Activated CD4-positive, alpha-beta memory T cell treated with anti-CD3 and anti-CD28 coated beads for 36 hours (primary cell): ENCODE measurements around the gene PGP. TPM values are rescaled to one million over a fixed set of nuclear protein-coding genes. Genes with fewer than 3 reads are reported as not detected.
"Not testable (repeated sequence)": the region's sequence is repeated elsewhere in the genome, so short reads cannot be mapped to it uniquely, and the experiment has no call there.

Source experiments
- CTCF ChIA-PET: fragments of 350-600 bp; sonication (Branson Sonifier 250); formaldehyde crosslinking; loops from one replicate; lab custom pipeline; 2021; ENCODE audit warnings: antibody characterized with exemption, inconsistent platforms; lab: Charles Lee
- POLR2A ChIA-PET: fragments of 350-600 bp; sonication (Branson Sonifier 250); formaldehyde crosslinking; loops from one replicate; lab custom pipeline; 2021; ENCODE audit warnings: antibody characterized with exemption; lab: Charles Lee
- DNase-seq: peaks from one replicate; pipeline ENCODE4 v3.0.0-alpha.2; 2020
- H3K27ac Mint-ChIP-seq: one replicate; pipeline ENCODE4 v1.8.0; 2021; ENCODE audit warnings: mixed read lengths
- H3K27me3 Mint-ChIP-seq: one replicate; pipeline ENCODE4 v1.8.0; 2021; ENCODE audit warnings: mixed read lengths
- H3K36me3 Mint-ChIP-seq: one replicate; pipeline ENCODE4 v1.8.0; 2021; ENCODE audit warnings: mixed read lengths
- H3K4me1 Mint-ChIP-seq: one replicate; pipeline ENCODE4 v1.8.0; 2021; ENCODE audit warnings: low read depth, mixed read lengths
- H3K4me3 Mint-ChIP-seq: one replicate; pipeline ENCODE4 v1.8.0; 2021; ENCODE audit warnings: mild to moderate bottlenecking, mixed read lengths
- H3K9me3 Mint-ChIP-seq: one replicate; pipeline ENCODE4 v1.8.0; 2021; ENCODE audit warnings: mixed read lengths
- intact Hi-C: fragments of 100-400 bp; cut with micrococcal nuclease; formaldehyde crosslinking; loops from one replicate; pipeline ENCODE4 v1.15.1; 2023
- total RNA-seq, 2 experiments: library from RNA; stranded (reverse); gene quantifications; one replicate each; pipeline ENCODE4 v1.2.3, GENCODE V29; 2021

The PGP gene
- total RNA-seq, 2 experiments from 2014 or later: 19.3 to 19.5 TPM

GRCh38 chr16:2246301-2246885, 31.8 kb upstream of the PGP start:
- Mint-ChIP-seq H3K36me3 (peaks cover 3% of the 10 kb centered on the region), H3K4me1 (peaks cover 6% of the 10 kb centered on the region), H3K27me3 (no peaks in the 10 kb centered on the region), H3K9me3 (no peaks in the 10 kb centered on the region), H3K4me3 (no peak overlapping the region), H3K27ac (no peak overlapping the region)
- CTCF ChIA-PET: no interaction called here
- POLR2A ChIA-PET: no interaction called here
- intact Hi-C loops: no loop called here
- no peak for DNase-seq

- intact Hi-C loops: no loop called here
- POLR2A ChIA-PET: no interaction called here
- Mint-ChIP-seq H3K4me1 (peaks cover 3% of the 10 kb centered on the region), H3K27ac (no peak overlapping the region), H3K36me3 (peaks cover 3% of the 10 kb centered on the region), H3K27me3 (no peaks in the 10 kb centered on the region), H3K9me3 (no peaks in the 10 kb centered on the region), H3K4me3 (no peak overlapping the region)
- CTCF ChIA-PET: interaction anchor here (1.2 kb wide), 1 partner anchor 51 kb away, joined by 3 read pairs; no protein-coding TSS in a partner anchor
- no peak for DNase-seq
Measured at GRCh38 chr16:2244926-2245795, 30.5 kb upstream of the PGP start.

GRCh38 chr16:2244301-2244700, 29.7 kb upstream of the PGP start:
- Mint-ChIP-seq H3K27me3 (no peaks in the 10 kb centered on the region), H3K27ac (no peak overlapping the region)

DNA sequence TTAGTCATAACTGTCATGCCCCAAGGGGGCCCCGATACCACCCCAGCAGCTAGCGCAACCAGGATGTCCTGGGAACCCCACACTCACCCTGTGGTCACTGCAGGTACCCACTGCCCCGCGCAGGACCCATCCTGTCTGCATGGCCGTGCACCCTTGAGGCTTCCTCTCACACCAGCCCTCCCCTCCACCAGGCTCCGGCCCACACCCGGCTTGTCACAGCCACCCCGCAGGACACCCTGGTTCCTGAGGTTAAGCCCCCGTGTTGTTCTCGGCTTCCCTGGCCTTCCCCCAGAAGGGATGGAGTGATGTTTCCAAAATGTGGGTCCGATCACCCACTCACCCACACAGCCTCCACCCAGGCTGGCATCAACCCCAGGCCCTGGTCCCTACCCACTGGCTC, 29.1 kb upstream of the PGP start:
- ChIA-PET CTCF (no interaction called here), POLR2A (no interaction called here)
- no peak for DNase-seq
- H3K27me3 Mint-ChIP-seq: no peaks in the 10 kb centered on the region
- H3K4me3 Mint-ChIP-seq: no peak overlapping the region
- H3K36me3 Mint-ChIP-seq: peaks cover 3% of the 10 kb centered on the region
- intact Hi-C loops: no loop called here
- H3K27ac Mint-ChIP-seq: no peak overlapping the region
- H3K9me3 Mint-ChIP-seq: no peaks in the 10 kb centered on the region
- H3K4me1 Mint-ChIP-seq: no peaks in the 10 kb centered on the region

More at GRCh38 chr16:2244301-2244700, 29.7 kb upstream of the PGP start:
- no peaks in the 10 kb centered on the region for H3K9me3 Mint-ChIP-seq
- H3K4me1 Mint-ChIP-seq: no peaks in the 10 kb centered on the region
- POLR2A ChIA-PET: no interaction called here
- H3K4me3 Mint-ChIP-seq: no peak overlapping the region
- no peak for DNase-seq
- CTCF ChIA-PET: no interaction called here
- H3K36me3 Mint-ChIP-seq: peaks cover 3% of the 10 kb centered on the region
- intact Hi-C loops: no loop called here

DNA sequence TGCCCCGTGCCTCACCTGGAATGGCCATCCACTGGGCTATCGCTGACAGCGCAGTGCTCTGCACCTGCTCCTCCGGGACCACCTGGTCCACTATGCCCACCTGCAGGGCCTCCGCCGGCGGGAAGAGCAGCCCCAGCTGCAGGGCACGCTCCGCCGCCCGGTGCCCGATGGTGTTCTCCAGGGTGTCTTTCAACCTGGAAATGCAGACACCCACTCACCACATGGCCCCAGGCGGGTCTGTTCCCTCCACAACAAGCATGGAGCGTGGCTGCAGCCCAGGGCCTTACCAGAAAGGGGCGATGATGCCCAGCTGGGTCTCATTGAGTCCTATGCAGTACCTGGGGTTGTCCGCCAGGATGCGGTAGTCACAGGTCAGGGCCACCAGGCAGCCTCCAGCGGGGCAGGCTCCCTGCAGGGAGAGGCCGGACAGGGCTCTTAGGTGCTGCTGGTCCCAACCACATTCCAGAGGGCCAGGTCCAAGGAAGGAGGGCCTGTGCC, 28.4 kb upstream of the PGP start:
- Mint-ChIP-seq H3K27ac (no peak overlapping the region), H3K4me3 (no peak overlapping the region), H3K4me1 (no peaks in the 10 kb centered on the region), H3K9me3 (no peaks in the 10 kb centered on the region), H3K36me3 (peaks cover 3% of the 10 kb centered on the region), H3K27me3 (no peaks in the 10 kb centered on the region)
- intact Hi-C loops: no loop called here
- CTCF ChIA-PET: no interaction called here
- no peak for DNase-seq
- POLR2A ChIA-PET: no interaction called here

GRCh38 chr16:2242598-2242997, 28.0 kb upstream of the PGP start:
- ChIA-PET CTCF (no interaction called here), POLR2A (no interaction called here)
- intact Hi-C loops: no loop called here
- no peak for DNase-seq
- Mint-ChIP-seq H3K27ac (no peak overlapping the region), H3K4me1 (no peaks in the 10 kb centered on the region), H3K27me3 (no peaks in the 10 kb centered on the region), H3K36me3 (peaks cover 3% of the 10 kb centered on the region), H3K4me3 (no peak overlapping the region), H3K9me3 (no peaks in the 10 kb centered on the region)

GRCh38 chr16:2240331-2240730, 25.7 kb upstream of the PGP start:
- H3K36me3 Mint-ChIP-seq, H3K4me3 Mint-ChIP-seq, intact Hi-C loops, H3K27me3 Mint-ChIP-seq, H3K9me3 Mint-ChIP-seq, DNase-seq, CTCF ChIA-PET, H3K4me1 Mint-ChIP-seq, POLR2A ChIA-PET, H3K27ac Mint-ChIP-seq: not testable (repeated sequence)

DNA sequence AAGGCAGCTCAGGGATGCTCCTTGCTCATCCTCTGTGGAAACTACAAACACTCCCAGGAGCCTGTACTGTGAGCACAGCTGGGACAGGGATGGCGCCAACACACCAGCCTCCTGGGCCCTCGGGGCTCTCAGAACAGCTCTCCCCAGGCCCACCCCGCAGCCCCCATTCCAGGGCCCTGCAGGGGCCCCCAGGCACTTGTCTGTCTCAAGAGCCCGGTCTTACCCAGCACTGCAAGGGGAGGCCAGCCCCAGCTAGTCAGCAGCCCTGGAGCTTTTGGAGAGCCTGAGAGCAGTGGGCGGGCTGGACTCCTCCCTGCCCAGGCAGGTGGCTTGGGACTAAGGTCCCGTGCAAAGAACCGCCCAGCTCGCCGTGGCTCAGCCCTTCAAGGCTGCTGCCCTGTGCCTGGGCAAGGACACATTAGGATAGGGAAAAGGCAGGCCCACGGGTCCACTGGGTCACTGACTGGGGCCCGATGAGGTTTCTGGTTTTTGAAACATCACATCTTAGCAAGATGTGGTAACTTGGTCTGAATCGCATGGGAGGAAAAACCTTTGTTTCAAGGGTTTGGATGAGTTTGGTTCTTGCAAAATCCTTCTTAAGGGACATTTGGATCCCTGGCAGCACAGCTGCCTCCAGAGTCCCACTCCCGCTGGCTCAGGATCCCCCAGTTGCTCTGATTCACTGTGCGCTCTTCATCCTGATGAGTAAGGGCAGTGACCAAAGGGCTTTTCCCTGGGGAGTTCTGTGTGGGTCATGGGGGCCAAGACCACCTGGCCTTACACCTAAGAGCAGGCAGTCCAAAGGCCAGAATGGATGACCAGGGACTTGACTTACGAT, 24.4 kb upstream of the PGP start:
- peaks cover 13% of the 10 kb centered on the region for H3K36me3 Mint-ChIP-seq
- H3K9me3 Mint-ChIP-seq: no peaks in the 10 kb centered on the region
- no peak overlapping the region for H3K4me3 Mint-ChIP-seq
- no peak overlapping the region for H3K27ac Mint-ChIP-seq
- intact Hi-C loops: no loop called here
- no peak for DNase-seq
- H3K27me3 Mint-ChIP-seq: peaks cover 2% of the 10 kb centered on the region
- ChIA-PET POLR2A (no interaction called here), CTCF (no interaction called here)
- H3K4me1 Mint-ChIP-seq: no peaks in the 10 kb centered on the region

DNA sequence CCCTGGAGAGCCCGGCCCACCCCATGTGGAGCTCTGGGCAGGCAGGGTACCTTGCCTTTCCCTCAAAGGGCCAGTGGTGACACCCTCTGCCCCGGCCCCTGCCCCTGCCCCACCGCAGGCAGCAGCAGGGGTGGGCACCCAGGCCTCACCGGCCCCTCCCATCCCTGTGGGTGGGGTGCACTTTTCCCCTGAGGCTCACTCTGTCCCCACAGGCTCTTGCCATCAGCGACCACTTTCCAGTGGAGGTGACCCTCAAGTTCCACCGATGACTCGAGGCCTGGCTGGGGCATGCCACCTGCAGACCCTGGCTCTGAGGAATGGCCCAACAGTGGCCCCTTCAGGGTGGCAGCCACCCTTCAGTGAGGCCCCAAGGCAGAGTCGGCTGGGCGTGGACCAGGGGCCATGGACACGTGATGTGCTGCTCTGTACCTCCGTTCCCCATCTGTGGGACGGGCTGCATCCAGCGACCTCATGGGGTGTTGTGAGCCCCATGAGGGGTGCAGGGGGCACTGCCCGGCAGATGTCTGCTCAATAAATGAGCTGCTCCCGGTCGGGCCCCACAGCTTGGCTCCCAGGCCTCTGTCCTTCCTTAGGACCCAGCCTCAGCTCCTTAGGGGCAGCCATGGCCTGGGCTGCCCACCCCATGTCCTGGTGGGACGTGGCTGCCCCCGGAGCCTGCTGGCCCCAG, 23.7 kb upstream of the PGP start:
- Mint-ChIP-seq H3K27ac (no peak overlapping the region), H3K4me1 (no peaks in the 10 kb centered on the region), H3K36me3 (peaks cover 13% of the 10 kb centered on the region), H3K9me3 (no peaks in the 10 kb centered on the region), H3K27me3 (peaks cover 2% of the 10 kb centered on the region), H3K4me3 (no peak overlapping the region)
- DNase-seq: no peak
- CTCF ChIA-PET: no interaction called here
- POLR2A ChIA-PET: no interaction called here
- intact Hi-C loops: no loop called here

DNA sequence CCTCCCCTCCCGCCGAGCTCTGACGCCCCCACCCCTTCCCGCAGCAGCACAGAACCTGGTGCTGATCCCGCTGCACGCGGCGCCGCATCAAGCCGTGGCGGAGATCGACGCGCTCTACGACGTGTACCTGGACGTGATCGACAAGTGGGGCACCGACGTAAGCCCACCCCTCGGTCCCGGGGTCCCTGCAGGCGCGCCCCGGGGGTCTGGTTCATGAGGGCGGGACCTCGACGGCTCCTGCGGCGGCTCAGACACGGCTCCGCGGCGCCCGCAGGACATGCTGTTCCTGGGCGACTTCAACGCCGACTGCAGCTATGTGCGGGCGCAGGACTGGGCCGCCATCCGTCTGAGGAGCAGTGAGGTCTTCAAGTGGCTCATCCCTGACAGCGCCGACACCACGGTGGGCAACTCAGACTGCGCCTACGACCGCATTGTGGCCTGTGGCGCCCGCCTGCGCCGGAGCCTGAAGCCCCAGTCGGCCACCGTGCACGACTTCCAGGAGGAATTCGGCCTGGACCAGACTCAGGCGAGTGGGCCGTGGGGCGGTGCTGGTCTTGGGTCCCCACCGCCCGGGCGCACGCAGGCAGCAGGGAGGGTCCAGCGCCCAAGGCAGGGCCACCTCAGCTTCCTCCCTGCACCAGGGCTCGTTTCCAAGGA, 23.0 kb upstream of the PGP start:
- Mint-ChIP-seq H3K27me3 (peaks cover 2% of the 10 kb centered on the region), H3K4me3 (no peak overlapping the region), H3K36me3 (peaks cover 13% of the 10 kb centered on the region), H3K27ac (no peak overlapping the region), H3K9me3 (no peaks in the 10 kb centered on the region), H3K4me1 (no peaks in the 10 kb centered on the region)
- DNase-seq: no peak
- ChIA-PET CTCF (no interaction called here), POLR2A (no interaction called here)
- intact Hi-C loops: no loop called here

DNA sequence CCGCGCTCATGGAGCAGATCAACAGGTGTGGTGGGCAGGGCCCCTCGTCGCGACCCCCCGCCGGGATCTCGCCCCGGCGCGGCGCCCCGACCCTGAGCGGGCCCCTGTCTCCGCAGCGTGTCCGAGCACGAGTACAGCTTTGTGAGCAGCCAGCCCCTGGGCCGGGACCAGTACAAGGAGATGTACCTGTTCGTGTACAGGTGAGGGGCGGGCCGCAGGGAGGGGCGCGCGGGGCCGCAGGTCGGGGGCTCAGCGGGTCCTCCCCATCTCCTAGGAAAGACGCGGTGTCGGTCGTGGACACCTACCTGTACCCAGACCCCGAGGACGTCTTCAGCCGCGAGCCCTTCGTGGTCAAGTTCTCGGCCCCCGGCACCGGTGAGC, 22.5 kb upstream of the PGP start:
- Mint-ChIP-seq H3K27ac (no peak overlapping the region), H3K27me3 (peaks cover 2% of the 10 kb centered on the region), H3K36me3 (peaks cover 13% of the 10 kb centered on the region), H3K4me1 (no peaks in the 10 kb centered on the region), H3K4me3 (no peak overlapping the region), H3K9me3 (no peaks in the 10 kb centered on the region)
- POLR2A ChIA-PET: interaction anchor here (1.5 kb wide), 1 partner anchor 24 kb away, joined by 3 read pairs; no protein-coding TSS in a partner anchor
- DNase-seq: no peak
- intact Hi-C loops: no loop called here
- CTCF ChIA-PET: no interaction called here
